M059J (cell line): ENCODE data around the gene ANKRD31. TPM values are rescaled to one million over a fixed set of nuclear protein-coding genes. Genes with fewer than 3 reads are reported as not detected.

ENCODE experiments used
- DNase-seq: peaks from one replicate; pipeline ENCODE4 v3.0.0-alpha.2; 2012; ENCODE audit warnings: low read depth
- total RNA-seq: library from RNA; depleted of rRNA; stranded (reverse); fragments of >200 nt; shearing (Covaris generic); gene quantifications from 2 replicates; pipeline ENCODE4 v1.2.3, GENCODE V29; 2014

Gene ANKRD31
- total RNA-seq, 1 experiment from 2014 or later: not detected

DNA sequence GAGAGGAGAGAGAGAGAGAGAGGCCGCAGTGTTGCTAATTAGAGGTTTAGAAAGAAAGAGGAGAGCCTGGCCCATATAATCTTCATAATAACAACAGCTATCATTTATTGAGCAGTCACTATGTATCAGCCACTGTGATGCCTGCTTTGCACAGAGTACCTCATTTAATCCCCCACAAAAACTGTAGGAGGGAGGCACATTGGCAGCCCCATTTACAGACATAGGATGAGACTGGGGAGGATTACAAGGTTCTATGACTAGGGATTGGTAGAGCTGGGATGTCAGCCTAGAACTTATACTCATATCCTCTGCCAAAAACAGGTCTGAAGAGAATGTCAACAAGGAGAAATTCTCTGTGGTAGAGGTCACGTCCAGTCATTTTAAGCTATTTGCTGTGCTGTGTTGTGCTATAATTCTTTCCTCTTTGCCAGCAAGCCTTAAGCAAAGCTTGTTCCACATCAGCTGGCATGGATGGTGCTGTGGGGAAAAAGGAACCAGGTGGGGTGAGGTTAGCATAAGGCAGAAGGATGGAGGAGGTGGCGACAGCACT lies 177.6 kb downstream of the ANKRD31 start:
- no peak for DNase-seq

DNA sequence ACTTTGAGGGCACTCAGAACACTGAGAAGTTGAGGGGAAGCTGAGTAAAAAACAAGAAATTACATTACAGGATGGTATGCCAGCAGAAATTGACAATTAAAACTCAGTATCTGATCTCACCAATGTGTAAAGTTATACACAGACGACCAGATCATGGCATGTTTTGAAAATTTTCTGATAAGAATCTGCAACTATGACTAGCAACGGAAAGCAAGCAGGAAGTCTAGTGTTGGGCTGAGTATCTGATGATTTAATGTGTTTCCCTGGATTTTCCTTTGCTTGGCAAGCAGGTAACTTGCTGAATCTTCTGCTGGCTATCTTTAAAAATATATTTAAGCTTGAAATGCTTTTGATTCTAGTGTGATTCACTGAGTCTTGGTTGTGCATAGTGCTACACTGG lies 179.1 kb downstream of the ANKRD31 start:
- DNase-seq: peak; percentile 37

DNA sequence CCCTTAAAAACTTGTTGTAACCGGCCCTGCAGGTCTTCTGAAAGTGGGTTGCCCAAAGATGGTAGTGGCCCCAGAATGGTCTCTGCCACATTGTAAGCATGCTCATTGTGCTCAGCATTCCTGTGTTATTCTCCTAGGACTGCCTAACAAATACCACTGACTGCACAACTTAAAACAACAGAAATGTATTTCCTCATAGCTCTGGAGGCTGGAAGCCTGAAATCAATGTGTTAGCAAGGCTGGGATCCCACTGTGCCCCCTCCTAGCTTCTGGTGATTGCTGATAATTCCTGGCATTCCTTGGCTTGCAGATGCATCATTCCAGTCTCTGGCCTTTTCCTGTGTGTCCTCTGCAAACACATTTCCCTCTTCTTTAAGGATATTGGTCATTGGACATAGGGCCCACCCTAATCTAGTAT lies 180.9 kb downstream of the ANKRD31 start:
- no peak for DNase-seq

DNA sequence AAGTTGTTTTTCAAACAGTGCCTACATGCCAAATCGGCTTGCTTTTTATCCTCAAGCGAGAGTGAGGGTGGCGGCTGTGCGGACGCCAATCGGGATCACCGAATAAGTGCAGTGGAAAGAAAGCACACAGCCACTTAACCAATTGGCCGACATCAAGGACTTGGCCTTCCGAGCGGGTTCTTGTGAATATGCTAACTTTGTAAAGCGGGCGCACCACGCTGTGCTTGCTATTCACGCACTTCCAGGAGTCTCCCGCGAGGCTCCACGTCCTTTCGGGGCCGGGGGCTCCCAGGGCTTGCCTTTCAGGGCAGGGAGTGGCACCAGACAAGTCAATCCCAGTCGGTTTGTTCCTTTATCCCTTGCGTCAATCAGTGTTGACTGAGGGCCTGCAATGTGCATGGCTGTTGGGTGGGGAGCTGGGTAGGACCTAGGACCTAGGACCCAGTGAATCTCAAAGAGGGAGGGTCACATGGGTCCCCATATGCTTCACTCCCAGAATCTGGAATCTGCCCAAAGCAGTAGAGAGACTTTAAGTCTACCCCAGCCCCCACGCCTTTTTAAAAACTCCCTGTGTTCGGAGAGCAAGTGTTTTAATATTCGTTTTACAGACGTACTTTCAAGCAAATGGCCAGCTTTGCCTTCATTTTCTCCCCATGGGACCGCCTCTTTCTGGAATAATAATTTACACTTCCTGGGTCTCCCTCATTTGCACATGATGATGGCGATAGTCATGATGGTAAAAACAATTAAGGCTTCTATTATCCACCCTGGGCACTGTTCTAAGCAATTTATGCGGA lies 182.3 kb downstream of the ANKRD31 start:
- DNase-seq: peak; percentile 49

DNA sequence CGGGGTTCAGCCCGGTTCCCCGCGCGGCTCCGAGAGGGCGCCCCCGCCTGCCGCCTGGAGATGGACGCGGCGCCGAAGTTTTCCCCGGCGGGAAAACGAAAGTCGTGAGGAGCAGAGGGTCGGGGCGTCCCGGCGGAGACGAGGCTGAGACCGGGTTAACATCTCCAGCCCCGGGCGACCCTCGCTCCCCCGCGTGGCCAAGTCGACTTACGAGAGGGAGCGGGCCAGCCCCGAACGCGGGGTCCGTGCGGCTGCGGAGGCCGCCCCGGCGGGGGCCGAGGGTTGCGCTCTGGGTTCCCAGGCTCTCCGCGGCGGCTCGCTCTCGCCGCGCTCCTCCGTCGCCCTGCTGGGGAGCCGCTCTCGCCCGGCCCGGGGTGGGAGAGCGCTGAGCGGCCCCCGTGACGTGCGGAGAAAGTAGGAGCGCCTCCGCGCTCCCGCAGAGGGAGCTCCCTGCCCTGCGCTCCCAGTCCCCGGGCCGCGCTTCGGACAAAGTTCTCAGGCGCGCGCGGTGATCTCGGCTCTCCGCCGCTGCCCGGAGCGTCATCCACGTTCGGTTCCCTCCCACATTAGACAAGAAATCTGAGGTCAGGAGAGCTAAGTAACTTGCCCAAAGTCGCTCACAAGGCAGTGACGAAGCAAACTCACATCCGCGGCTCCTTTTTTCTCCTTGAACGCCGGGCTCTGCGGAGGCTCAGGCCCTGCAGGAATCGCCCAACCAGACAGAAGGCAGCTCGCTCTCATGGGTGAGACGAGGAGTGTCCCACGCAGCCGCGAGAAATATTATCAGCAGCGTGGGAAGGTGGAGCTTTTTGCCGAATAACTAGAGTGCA lies 183.2 kb downstream of the ANKRD31 start:
- DNase-seq: peak; percentile 81

DNA sequence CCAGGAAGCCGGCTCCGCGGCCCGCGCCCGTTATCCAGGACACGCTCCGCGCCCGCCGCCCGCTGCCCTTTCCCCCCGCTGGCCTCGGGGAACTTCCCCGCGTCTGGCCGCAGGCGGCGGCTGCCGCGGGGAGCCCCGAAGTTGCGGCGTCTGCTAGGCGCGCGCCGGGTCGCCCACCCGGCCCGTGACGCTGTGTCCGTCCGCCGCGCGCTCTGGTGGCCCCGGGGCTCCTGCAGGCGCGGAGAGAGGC lies 183.7 kb downstream of the ANKRD31 start:
- DNase-seq: no peak

DNA sequence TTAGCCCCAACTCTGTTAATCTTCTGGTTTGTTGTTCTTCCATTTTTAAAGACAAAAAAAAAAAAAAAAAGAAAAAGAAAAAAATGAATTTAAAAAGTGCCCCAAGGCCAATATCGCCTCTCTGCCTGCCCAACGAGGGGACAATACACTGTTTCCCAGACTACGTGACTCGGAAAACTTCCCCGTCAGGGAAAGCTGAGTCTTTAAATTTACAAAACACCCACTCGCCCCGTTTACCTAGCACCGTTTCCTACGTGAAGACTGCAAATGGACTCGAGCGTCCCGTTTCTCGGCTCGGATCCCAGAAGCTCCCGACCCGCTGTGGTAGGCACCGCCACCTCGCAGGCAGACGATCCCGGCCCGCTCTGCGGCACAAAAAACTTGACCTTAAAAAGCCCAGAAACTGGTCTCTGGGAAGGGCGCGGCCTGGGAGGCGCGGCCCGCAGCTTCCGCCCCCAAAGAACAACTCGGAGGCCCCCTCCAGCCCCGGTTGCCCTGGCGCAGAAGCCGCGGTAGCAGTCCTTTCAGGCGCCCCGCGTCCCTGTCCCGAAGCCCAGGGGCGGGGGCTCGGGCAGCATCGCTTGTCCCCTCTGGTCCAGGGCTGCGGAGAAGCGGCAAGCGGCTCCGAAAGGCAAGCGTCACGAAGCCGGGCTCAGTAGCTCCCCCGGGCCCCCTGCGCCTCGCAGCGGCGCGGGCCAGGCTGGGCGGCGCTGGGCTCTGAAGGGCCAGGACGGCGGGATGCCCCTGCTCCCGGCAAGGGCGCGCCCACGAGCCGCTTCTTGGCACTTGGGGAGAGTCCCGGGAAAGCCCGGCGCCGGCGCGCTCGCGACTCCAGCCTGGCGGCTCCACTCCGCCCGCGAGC lies 184.3 kb downstream of the ANKRD31 start, which contains the start of gene GCNT4:
TSS of gene GCNT4 (minus strand) at position 367 of the 862 bp plus-strand sequence. CDS start 22,521 bp downstream, outside the sequence.
- peak; percentile 64 for DNase-seq

DNA sequence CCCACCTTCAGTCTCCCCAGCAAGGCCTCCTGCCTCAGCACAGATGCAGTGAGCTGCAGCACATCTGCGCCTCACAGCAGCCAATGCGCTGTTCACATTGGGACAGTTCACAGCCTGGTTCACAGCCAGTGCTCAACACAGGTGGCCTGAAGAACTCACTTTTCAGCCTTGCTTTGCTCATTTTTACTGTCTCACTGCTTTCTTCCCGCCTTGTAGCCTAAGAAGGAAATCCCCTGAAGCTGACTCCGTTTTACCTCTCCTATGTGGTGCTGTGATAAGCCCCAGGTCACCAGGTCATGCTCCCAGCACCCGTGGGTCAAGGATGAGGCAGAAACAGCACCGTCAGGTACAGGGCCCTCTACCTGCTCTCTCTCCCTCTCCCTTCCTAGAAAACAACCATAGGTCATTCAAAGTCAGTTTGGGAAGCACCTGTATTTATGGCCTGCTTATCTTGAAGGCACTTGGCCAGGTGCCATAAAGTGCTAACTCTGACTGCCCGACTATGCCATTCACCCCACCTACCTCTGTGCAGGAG lies 185.4 kb downstream of the ANKRD31 start:
- DNase-seq: no peak

DNA sequence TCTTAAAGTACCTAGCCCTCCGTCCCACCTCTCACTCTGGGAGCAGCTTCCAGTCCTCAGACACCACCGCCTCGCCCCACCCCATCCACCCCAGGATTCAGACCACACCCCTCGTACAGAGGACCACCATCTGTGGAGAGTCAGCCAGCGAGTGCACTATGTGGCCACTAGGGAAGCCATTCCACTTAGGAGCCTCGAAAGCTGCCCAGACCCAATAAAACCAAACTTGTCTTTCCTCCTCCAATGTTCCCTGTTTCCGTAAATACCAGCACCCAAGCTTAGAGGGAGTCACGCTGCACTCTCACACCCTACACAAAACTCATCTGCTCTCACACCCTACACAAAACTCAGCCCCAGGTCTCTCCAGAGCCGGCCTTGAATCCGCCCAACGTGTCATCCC lies 186.3 kb downstream of the ANKRD31 start:
- peak; percentile 29 for DNase-seq

DNA sequence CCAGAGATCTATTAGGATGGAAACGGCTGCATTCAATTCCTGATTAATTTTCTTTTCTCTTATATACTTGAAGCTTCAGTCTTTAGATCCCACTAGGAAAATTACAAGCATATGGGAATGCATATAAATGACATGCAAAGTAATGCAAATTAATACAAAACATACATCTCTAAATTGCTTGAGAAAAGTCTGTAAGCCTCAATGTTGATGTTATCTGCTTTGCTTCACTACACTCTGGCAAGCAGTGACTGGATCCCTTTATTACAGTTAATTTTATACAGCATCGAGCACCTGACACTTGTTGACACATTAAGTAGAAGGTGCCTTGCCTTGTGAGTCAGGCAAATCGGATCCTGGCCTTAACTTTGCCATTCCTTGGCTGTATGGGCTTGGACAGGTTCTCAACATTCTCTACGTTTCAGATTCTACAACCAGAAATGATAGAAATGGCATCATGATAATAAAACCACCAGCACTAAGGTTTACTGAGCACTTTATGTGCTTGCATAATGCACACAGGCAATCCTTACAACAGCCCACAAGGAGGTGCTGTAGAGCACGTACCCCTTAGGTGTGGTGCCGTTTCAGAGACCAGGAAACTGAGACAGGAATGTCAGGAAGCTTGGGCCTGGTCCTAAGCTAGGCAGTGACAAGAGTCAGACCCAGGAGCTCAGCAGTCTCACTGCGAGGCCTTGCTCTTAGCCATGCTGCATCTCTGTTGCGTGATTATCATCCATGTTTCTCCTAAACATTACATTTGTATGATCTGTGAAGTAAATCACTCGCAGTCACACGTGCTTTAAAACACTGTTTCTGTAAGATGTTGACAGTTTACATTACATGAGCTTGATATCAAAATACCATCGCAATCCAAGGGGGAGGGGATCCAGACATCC lies 187.0 kb downstream of the ANKRD31 start:
- peak; percentile 61 for DNase-seq

DNA sequence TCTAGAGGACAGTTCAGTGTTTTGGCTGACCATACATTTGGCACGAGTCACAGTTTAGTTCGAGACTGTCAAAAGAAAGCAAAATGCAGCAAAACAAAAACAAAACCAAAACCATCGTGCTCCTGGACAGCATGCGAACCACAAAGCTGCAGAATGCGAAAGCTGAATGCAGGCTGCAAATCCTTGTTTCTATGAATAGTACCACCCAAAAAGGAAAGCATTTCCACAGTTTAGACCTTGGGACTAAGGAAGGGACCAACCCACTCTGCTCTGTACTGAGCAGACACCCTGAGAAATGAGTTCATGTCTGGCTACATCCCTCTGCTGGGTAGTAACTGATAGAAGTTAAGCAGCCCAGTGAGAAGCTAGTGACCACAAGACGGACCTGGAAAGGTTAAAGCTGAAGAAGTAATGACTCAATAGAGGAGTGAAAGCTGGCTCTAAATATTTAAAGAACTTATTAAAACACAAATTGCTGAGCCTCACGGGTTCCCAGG lies 188.2 kb downstream of the ANKRD31 start:
- peak; percentile 48 for DNase-seq

DNA sequence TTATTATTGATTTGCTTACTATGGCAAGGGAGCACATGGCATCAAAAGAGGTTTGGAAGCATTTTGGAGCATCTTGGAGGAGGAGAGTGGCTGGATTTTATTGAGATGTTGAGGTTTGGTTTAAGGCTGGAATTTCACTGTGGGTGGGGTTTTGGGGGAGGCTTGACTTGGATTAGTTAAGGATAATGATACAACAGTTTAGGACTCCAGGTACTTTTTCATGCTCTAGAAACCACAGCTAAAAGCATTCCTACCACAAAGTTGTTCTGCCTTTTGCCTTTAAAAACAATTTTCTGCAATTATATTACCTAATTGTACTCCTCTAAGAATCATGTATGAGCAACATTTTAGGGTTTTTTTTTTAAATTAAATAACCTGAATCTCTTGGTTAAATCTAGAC lies 189.3 kb downstream of the ANKRD31 start:
- DNase-seq: no peak

DNA sequence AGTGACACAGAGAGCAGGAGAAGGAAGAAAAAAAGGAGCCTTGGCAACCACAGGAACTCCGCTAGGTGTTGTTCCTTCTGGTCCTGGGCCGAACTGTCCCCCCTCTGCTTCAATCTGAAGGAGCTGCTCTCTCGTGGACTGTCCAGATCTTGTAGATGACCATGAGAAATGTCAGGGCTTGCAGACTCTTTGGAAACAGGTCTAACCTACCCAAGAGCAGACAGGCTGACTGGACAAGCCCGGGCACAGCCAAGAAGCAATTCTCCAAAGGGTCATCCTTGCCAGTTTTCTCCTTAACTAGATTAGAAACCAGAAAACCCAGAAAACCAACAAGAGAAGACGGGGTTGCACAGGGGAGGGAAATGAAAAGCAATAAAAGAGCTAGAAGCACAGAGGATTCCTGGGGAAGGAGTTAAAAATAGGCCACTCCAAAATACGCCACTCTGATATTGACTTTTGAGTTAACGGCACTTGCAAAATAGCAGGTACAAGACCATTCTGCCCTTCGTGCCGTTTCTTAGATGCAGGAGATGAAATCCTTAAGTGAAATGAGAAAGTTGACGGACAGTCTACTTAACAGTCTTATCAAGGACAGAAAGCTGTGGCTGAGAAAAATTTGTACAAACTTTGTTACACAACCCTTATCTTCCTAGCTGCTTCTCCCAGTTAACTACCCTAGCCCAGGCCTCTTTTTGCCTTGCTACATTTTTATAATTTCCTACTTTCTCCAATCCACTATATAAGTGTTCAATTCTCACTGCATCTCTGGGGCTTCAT lies 190.1 kb downstream of the ANKRD31 start:
- no peak for DNase-seq

DNA sequence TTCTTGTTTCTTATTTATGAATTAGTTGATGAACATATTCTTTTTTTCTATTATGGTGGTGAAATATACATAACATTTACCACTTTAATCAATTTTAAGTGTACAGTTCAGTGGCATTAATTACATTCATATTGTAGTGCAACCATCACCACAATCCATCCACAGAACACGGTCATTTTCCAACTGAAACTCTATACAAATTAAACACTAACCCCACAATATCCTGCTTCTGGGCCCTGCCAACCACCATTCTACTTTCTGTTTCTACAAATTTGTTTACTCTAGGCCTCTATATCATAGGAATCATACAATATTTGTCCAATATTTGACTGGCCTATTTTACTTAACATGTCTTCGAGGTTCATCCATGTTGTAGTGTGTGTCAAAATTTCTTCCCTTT lies 191.6 kb downstream of the ANKRD31 start:
- DNase-seq: no peak

DNA sequence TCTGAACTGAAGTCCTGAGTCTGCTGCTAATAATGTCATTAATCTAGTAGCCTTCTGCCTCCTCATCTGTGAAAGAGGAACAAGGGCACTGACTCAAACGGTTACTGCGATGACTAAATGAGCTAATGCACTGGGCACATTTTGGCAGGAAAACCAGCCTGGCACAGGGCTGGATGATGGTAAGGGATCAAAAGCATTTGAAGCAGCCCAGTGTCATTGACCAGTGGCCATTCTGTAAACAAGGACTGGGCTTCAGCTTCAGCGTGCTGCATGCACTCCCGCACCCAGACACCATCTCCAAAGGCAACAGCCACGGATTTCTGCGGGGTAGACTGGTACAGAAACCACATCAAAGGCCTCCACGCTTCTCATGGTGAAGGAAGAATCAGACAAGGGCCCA lies 192.3 kb downstream of the ANKRD31 start:
- DNase-seq: peak; percentile 70

DNA sequence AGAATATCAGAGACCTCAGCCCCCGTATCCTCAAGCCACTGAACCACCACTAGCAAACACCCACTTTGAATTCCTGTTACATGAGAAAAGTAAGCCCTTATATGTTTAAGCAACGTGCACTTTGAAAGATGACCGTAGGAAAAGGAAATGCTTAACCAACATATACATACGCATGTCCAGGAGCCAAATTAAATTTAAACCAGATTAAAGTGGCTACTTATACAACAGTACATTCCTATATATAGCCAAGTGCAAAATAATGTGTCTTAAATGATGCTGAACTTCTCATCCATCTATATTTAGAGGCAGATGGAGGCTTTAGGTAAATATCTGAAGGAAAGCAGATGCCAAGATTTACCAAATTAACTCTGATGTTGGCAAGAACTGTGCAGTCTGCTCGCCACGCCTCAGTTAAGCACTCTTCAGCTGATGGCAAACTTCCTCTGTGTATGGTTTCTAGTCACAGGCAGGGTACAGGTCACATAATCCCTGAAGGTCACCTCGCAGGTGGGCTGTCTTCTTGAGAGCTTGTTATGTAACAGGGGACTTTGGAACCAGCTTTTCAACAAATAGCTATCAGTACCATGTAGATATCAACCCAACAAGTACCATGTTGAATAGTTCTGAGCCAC lies 192.9 kb downstream of the ANKRD31 start:
- no peak for DNase-seq

DNA sequence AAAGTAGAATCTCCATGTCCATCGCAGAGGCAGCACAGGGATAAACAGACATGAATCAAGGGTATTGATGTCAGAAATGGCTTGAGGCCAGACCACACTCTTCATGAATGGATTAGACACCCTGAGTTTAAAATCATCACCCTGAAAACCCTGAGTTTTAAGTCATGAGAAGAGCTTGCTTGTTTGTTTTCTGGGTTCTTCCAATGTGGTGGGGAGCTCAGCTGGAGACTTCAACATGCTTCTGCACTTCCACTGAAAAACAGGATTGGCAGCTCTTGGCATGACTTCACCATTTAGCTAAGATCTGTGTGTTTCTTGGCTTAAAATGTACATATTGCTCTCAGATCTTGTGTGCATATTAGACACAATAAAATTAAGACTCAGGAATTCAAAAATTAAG lies 194.2 kb downstream of the ANKRD31 start:
- DNase-seq: peak; percentile 23

DNA sequence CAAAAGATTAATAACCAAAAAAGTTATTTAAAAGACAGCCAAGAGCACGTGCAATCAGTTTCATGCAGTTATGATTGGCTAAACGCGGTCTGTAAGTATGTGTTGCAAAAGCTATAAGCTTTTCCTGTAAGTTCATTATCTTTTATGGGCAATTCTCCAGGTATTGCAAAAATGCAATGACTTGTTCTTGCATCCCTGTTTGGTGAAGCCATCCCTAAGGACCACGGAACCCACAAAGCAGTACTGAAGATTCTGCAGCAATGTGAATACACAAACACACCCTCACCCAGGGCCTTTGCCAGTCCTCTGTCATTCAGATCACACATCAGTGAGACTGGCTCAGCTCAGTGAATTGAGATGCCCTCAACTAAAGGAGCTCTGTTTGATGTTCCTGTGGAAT lies 195.7 kb downstream of the ANKRD31 start:
- no peak for DNase-seq

DNA sequence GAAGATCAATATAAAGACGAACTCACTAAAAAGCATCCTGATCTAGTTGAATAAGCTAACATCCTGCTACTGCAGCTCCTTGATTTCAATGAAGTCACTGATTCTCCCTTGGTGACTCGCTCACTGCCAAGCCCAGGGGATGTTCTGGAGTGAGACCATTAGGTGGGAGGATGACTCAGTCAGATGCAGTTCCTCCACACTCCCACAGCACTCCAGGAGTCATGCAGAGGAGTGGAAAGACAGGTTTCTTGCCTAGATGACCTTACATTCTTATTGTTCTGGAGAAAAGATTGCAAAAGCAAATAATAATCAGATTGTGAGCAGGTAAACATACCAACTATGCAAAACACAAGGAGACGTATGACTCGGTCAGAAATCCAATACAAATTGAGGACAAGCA lies 199.6 kb downstream of the ANKRD31 start:
- DNase-seq: peak; percentile 80
